ENCODE results near the gene DSG4. TPM values are rescaled to one million over a fixed set of nuclear protein-coding genes. Genes with fewer than 3 reads are reported as not detected.
"Not testable (repeated sequence)": the region's sequence is repeated elsewhere in the genome, so short reads cannot be mapped to it uniquely, and the experiment has no call there.

DSG4 gene, protein sequence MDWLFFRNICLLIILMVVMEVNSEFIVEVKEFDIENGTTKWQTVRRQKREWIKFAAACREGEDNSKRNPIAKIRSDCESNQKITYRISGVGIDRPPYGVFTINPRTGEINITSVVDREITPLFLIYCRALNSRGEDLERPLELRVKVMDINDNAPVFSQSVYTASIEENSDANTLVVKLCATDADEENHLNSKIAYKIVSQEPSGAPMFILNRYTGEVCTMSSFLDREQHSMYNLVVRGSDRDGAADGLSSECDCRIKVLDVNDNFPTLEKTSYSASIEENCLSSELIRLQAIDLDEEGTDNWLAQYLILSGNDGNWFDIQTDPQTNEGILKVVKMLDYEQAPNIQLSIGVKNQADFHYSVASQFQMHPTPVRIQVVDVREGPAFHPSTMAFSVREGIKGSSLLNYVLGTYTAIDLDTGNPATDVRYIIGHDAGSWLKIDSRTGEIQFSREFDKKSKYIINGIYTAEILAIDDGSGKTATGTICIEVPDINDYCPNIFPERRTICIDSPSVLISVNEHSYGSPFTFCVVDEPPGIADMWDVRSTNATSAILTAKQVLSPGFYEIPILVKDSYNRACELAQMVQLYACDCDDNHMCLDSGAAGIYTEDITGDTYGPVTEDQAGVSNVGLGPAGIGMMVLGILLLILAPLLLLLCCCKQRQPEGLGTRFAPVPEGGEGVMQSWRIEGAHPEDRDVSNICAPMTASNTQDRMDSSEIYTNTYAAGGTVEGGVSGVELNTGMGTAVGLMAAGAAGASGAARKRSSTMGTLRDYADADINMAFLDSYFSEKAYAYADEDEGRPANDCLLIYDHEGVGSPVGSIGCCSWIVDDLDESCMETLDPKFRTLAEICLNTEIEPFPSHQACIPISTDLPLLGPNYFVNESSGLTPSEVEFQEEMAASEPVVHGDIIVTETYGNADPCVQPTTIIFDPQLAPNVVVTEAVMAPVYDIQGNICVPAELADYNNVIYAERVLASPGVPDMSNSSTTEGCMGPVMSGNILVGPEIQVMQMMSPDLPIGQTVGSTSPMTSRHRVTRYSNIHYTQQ
- total RNA-seq (not detected), polyA plus RNA-seq (ENCODE audit: insufficient read length in 2 of 2) (not detected)
- long read RNA-seq, donor 1 = 0 reads
- long read RNA-seq, donor 2 = 0 reads
- long read RNA-seq, donor 3 = 0 reads
- long read RNA-seq, donor 4 = 0 reads

DNA sequence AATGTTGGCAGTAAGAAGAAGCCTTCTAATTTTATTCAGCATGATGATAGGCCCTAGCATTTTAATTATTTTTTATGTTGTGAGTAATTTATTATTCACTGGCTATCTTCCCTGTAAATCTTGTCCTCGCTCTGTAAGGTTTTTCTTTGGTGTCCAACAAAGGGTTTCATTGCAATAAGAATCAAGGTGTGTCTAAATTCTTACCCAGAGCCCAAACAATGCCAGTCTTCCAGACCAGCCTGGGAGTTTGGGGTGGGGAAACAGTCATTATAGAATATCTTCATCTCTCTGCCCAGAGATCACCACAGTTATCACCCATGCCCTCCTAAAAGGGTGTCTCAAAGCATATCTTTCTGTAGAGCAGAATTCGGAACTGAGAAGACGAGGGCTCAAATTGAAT, at the start of gene DSG4:
Gene DSG4, plus strand, starts transcription at position 301 of the 400 bp plus-strand sequence. CDS start 135 bp downstream, outside the sequence.
- no peak within 1 kb of the TSS for H3K4me3 ChIP-seq (ENCODE audit: low read depth, low read length)
- no peaks in the 10 kb centered on the region for H3K4me1 ChIP-seq (ENCODE audit: control insufficient read depth, insufficient read depth, low read length)
- no peaks in the 10 kb centered on the region for H3K9me3 ChIP-seq (ENCODE audit: control insufficient read depth, insufficient read depth, low read length)
- DNase-seq (ENCODE audit: low read depth in 4 of 6, low spot score in 6 of 6) = no peak
- no peak within 1 kb of the TSS for H3K27ac ChIP-seq (ENCODE audit: low read depth, low read length)
- H3K27me3 ChIP-seq (ENCODE audit: control insufficient read depth, insufficient read depth, low read length) = no peaks in the 10 kb centered on the region
- H3K36me3 ChIP-seq (ENCODE audit: control insufficient read depth, insufficient read depth, low read length) = no peaks in the 10 kb centered on the region
- no CpG with 5 or more reads among the region's 3 CpGs for WGBS (ENCODE audit: insufficient coverage)

DNA sequence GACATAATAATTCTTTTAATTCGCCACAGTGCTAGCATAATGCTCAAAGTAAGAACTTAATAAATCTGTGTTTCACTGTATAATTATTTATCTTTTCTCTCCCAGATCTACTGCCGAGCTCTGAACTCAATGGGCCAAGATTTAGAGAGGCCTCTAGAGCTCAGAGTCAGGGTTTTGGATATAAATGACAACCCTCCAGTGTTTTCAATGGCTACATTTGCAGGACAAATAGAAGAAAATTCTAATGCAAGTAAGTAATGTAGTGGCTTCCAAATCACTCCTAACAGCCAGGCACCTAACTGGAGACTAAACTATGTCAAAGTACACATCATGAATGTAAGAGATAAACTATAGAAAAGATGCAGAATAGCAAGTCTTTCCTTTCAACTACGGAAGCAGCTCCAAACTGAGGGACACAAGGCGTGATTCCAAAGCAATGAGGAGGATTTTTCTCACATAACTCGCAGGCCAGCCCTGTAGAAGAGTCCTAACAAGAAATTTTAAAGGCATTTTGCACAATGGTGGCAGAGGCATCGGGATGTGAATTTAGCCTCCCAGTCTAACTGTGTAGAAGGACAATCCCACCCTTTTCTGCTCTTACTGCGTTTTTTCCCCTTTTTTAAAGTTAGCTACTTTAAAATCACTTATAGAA, 46.7 kb upstream of the DSG4 start:
- no peak for DNase-seq (ENCODE audit: low read depth in 4 of 6, low spot score in 6 of 6)
- H3K4me3 ChIP-seq (ENCODE audit: low read depth, low read length) = no peak overlapping the region
- 58% methylated on average over 4 of the region's 7 CpGs for WGBS (ENCODE audit: insufficient coverage)
- no peaks in the 10 kb centered on the region for H3K4me1 ChIP-seq (ENCODE audit: control insufficient read depth, insufficient read depth, low read length)
- H3K36me3 ChIP-seq (ENCODE audit: control insufficient read depth, insufficient read depth, low read length) = no peaks in the 10 kb centered on the region
- H3K27ac ChIP-seq (ENCODE audit: low read depth, low read length) = no peak overlapping the region
- H3K9me3 ChIP-seq (ENCODE audit: control insufficient read depth, insufficient read depth, low read length) = no peaks in the 10 kb centered on the region
- no peaks in the 10 kb centered on the region for H3K27me3 ChIP-seq (ENCODE audit: control insufficient read depth, insufficient read depth, low read length)

GRCh38 chr18:31343454-31343853, 33.1 kb upstream of the DSG4 start:
- DNase-seq (ENCODE audit: low read depth in 4 of 6, low spot score in 6 of 6) = no peak
- Histone ChIP-seq H3K4me3 (ENCODE audit: low read depth, low read length) (no peak overlapping the region), H3K9me3 (ENCODE audit: control insufficient read depth, insufficient read depth, low read length) (no peaks in the 10 kb centered on the region), H3K27ac (ENCODE audit: low read depth, low read length) (no peak overlapping the region), H3K36me3 (ENCODE audit: control insufficient read depth, insufficient read depth, low read length) (no peaks in the 10 kb centered on the region), H3K27me3 (ENCODE audit: control insufficient read depth, insufficient read depth, low read length) (no peaks in the 10 kb centered on the region), H3K4me1 (ENCODE audit: control insufficient read depth, insufficient read depth, low read length) (no peaks in the 10 kb centered on the region)
- WGBS (ENCODE audit: insufficient coverage) = 100% methylated on average over 2 of the region's 4 CpGs

GRCh38 chr18:31353336-31353735, 23.2 kb upstream of the DSG4 start:
- WGBS (ENCODE audit: insufficient coverage) = no CpG with 5 or more reads among the region's 17 CpGs
- not testable (repeated sequence) for H3K4me3 ChIP-seq (ENCODE audit: low read depth, low read length); H3K36me3 ChIP-seq (ENCODE audit: control insufficient read depth, insufficient read depth, low read length); H3K4me1 ChIP-seq (ENCODE audit: control insufficient read depth, insufficient read depth, low read length); H3K27me3 ChIP-seq (ENCODE audit: control insufficient read depth, insufficient read depth, low read length); H3K27ac ChIP-seq (ENCODE audit: low read depth, low read length); H3K9me3 ChIP-seq (ENCODE audit: control insufficient read depth, insufficient read depth, low read length); DNase-seq (ENCODE audit: low read depth in 4 of 6, low spot score in 6 of 6)

GRCh38 chr18:31354990-31355389, 21.6 kb upstream of the DSG4 start:
- Histone ChIP-seq H3K27ac (ENCODE audit: low read depth, low read length) (no peak overlapping the region), H3K27me3 (ENCODE audit: control insufficient read depth, insufficient read depth, low read length) (no peaks in the 10 kb centered on the region), H3K4me3 (ENCODE audit: low read depth, low read length) (no peak overlapping the region), H3K9me3 (ENCODE audit: control insufficient read depth, insufficient read depth, low read length) (peaks cover 1% of the 10 kb centered on the region), H3K4me1 (ENCODE audit: control insufficient read depth, insufficient read depth, low read length) (no peaks in the 10 kb centered on the region), H3K36me3 (ENCODE audit: control insufficient read depth, insufficient read depth, low read length) (no peaks in the 10 kb centered on the region)
- no peak for DNase-seq (ENCODE audit: low read depth in 4 of 6, low spot score in 6 of 6)
- 98% methylated on average over 6 of the region's 8 CpGs for WGBS (ENCODE audit: insufficient coverage)

DNA sequence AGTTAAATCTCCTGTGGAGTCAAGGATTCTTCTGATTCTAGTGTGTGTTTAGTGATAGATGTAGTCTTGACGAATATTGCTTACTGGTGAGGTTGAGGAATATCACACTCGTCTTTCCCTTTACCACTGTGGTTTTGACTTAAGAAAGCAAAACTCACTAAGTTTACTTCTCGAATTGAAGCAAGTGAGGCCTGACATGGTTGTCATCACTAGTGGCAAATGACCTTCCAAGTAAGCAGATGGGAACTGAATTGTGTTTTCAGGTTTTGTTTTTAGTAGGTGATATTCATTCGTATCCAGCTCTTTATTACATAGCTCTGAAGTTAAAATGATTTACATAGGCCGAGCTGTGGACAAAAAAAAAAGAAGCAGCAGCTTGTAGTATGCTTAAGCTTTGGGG, 20.6 kb upstream of the DSG4 start:
- no peaks in the 10 kb centered on the region for H3K4me1 ChIP-seq (ENCODE audit: control insufficient read depth, insufficient read depth, low read length)
- no peak for DNase-seq (ENCODE audit: low read depth in 4 of 6, low spot score in 6 of 6)
- WGBS (ENCODE audit: insufficient coverage) = no CpG with 5 or more reads among the region's 5 CpGs

DNA sequence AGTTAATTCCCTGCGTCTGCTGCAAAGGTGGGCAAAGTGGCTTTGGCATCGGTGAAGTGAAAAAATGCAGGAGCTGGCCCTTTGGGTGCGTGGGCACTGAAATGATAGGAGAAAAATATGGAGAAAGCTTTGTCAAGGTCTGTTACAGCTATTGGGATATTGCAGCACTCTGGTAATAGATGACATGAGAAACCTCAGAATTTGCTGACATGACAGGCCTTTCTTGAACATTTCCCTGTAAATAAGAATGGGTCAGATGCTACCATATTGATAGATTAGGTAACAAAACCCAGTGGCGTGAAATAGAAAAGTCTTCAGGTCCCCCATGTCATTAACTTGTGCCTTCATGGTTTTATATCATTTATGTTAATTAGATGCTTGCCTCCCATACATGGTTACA, 12.4 kb upstream of the DSG4 start:
- no peak for DNase-seq (ENCODE audit: low read depth in 4 of 6, low spot score in 6 of 6)
- Histone ChIP-seq H3K36me3 (ENCODE audit: control insufficient read depth, insufficient read depth, low read length) (no peaks in the 10 kb centered on the region), H3K4me3 (ENCODE audit: low read depth, low read length) (no peak overlapping the region), H3K4me1 (ENCODE audit: control insufficient read depth, insufficient read depth, low read length) (no peaks in the 10 kb centered on the region), H3K9me3 (ENCODE audit: control insufficient read depth, insufficient read depth, low read length) (no peaks in the 10 kb centered on the region), H3K27ac (ENCODE audit: low read depth, low read length) (no peak overlapping the region), H3K27me3 (ENCODE audit: control insufficient read depth, insufficient read depth, low read length) (no peaks in the 10 kb centered on the region)
- 88% methylated on average over 3 of the region's 4 CpGs for WGBS (ENCODE audit: insufficient coverage)

More for the DNA sequence above, 20.6 kb upstream of the DSG4 start:
- H3K9me3 ChIP-seq (ENCODE audit: control insufficient read depth, insufficient read depth, low read length) = peaks cover 1% of the 10 kb centered on the region
- H3K27me3 ChIP-seq (ENCODE audit: control insufficient read depth, insufficient read depth, low read length) = no peaks in the 10 kb centered on the region
- H3K4me3 ChIP-seq (ENCODE audit: low read depth, low read length) = no peak overlapping the region
- H3K36me3 ChIP-seq (ENCODE audit: control insufficient read depth, insufficient read depth, low read length) = no peaks in the 10 kb centered on the region
- no peak overlapping the region for H3K27ac ChIP-seq (ENCODE audit: low read depth, low read length)

- Histone ChIP-seq H3K27ac (ENCODE audit: low read depth, low read length) (no peak overlapping the region), H3K4me3 (ENCODE audit: low read depth, low read length) (no peak overlapping the region), H3K4me1 (ENCODE audit: control insufficient read depth, insufficient read depth, low read length) (no peaks in the 10 kb centered on the region), H3K27me3 (ENCODE audit: control insufficient read depth, insufficient read depth, low read length) (no peaks in the 10 kb centered on the region), H3K36me3 (ENCODE audit: control insufficient read depth, insufficient read depth, low read length) (no peaks in the 10 kb centered on the region), H3K9me3 (ENCODE audit: control insufficient read depth, insufficient read depth, low read length) (no peaks in the 10 kb centered on the region)
- DNase-seq (ENCODE audit: low read depth in 4 of 6, low spot score in 6 of 6) = no peak
Observed at GRCh38 chr18:31369478-31369877, 7.1 kb upstream of the DSG4 start.

DNA sequence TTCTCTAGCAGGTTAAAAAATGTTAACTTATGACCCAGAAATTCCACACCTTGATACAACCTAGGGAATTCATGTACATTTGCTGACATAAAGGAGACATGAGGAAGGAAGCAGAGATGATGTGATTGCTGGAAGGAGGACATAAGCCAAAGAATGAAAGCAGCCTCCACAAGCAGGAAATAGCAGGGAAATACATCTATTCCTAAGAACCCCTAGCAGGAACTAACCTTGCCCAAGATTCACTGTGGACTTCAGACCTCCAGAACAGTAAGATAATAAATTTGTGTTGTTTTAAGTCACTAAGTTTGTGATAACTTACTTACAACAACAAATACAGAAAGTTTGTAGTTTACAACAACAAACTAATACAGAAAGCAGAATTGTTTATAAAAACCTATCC, 4.6 kb upstream of the DSG4 start:
- Histone ChIP-seq H3K36me3 (ENCODE audit: control insufficient read depth, insufficient read depth, low read length) (no peaks in the 10 kb centered on the region), H3K9me3 (ENCODE audit: control insufficient read depth, insufficient read depth, low read length) (no peaks in the 10 kb centered on the region), H3K4me3 (ENCODE audit: low read depth, low read length) (no peak overlapping the region), H3K4me1 (ENCODE audit: control insufficient read depth, insufficient read depth, low read length) (no peaks in the 10 kb centered on the region), H3K27me3 (ENCODE audit: control insufficient read depth, insufficient read depth, low read length) (no peaks in the 10 kb centered on the region), H3K27ac (ENCODE audit: low read depth, low read length) (no peak overlapping the region)
- DNase-seq (ENCODE audit: low read depth in 4 of 6, low spot score in 6 of 6) = no peak
